Aorta (tissue), 5 donors: ENCODE results near the gene FAM20B. TPM values are rescaled to one million over a fixed set of nuclear protein-coding genes. Genes with fewer than 3 reads are reported as not detected.
A peak's percentile ranks its signal among the peaks of the same experiment; 100 is the strongest.
"Not testable (repeated sequence)": the region's sequence is repeated elsewhere in the genome, so short reads cannot be mapped to it uniquely, and the experiment has no call there.

Experiments used
- ATAC-seq: fragments of 200-7000 bp; cut with Tn5 transposase; one replicate; pipeline ENCODE4 v1.9.1; 2022; ENCODE audit warnings: moderate library complexity; ENCODE audit not compliant: low FRiP score
- DNase-seq, 2 donors: peaks; one replicate each; pipeline ENCODE4 v3.0.0-alpha.2; 2020
- H3K27ac ChIP-seq, 2 donors: one replicate each; pipeline ENCODE4 v1.5.1; 2013; ENCODE audit warnings: low read length in 2 of 2, mild to moderate bottlenecking in 2 of 2, moderate library complexity in 2 of 2, control low read depth in 1 of 2, inconsistent platforms in 1 of 2, low read depth in 1 of 2
- H3K27me3 ChIP-seq, 2 donors: one replicate each; pipeline ENCODE4 v1.6.1; 2013; ENCODE audit warnings: control low read depth in 1 of 2, low read length in 1 of 2, mild to moderate bottlenecking in 1 of 2, moderate library complexity in 1 of 2; ENCODE audit not compliant: insufficient read depth in 2 of 2, control insufficient read depth in 1 of 2
- H3K36me3 ChIP-seq, 2 donors: one replicate each; pipeline ENCODE4 v1.6.1; 2013; ENCODE audit warnings: control low read depth in 1 of 2, low read length in 1 of 2, mild to moderate bottlenecking in 1 of 2; ENCODE audit not compliant: insufficient read depth in 2 of 2, control insufficient read depth in 1 of 2
- H3K4me1 ChIP-seq, 2 donors: one replicate each; pipeline ENCODE4 v1.6.1; 2013; ENCODE audit warnings: low read length in 2 of 2, control low read depth in 1 of 2, mild to moderate bottlenecking in 1 of 2, moderate library complexity in 1 of 2; ENCODE audit not compliant: insufficient read depth in 2 of 2, control insufficient read depth in 1 of 2
- H3K4me3 ChIP-seq, 2 donors: one replicate each; pipeline ENCODE4 v1.5.1; 2013; ENCODE audit warnings: low read length in 2 of 2, control low read depth in 1 of 2, mild to moderate bottlenecking in 1 of 2
- H3K9me3 ChIP-seq: one replicate; pipeline ENCODE4 v1.6.1; 2013; ENCODE audit warnings: mild to moderate bottlenecking, low read length; ENCODE audit not compliant: control insufficient read depth
- WGBS, 2 donors: extraction: QIAGEN DNeasy Blood & Tissue Kit; methylation state at CpG; one replicate each; pipeline ENCODE4 v1.1.7; 2013; 5-methylcytosine and 5-hydroxymethylcytosine counted together
- intact Hi-C, 2 donors: fragments of 100-400 bp; cut with DNase I; formaldehyde crosslinking; loops; one replicate each; pipeline versions ENCODE4 v1.14.2 to v1.15.0; 2022
- polyA plus RNA-seq, 2 donors: library from polyadenylated mRNA; stranded (reverse); fragments of 200-250 nt; gene quantifications; one replicate each; pipeline ENCODE4 v1.2.3, GENCODE V29; 2013
- total RNA-seq, 2 donors: library from RNA; stranded (reverse); fragmentation: NEBNext Ultra II Directional; extraction: Animal tissue kit (Norgen Biotek cat#: 25700); gene quantifications; one replicate each; pipeline ENCODE4 v1.2.1, GENCODE V29; 2021
- donor health status: healthy with polysubstance abuse.
- donor health status: Bipolar disorder and iron deficiency.
- donor health status: DM: no; HTN: no; CAD: no.
- donor health status: DM: no; HTN: no; CAD: no.
- donor health status: DM: yes; HTN: yes; CAD: no.

FAM20B gene
- total and polyA plus RNA-seq, 4 donors: 22.5 to 75.5 (median 39.8) TPM

DNA sequence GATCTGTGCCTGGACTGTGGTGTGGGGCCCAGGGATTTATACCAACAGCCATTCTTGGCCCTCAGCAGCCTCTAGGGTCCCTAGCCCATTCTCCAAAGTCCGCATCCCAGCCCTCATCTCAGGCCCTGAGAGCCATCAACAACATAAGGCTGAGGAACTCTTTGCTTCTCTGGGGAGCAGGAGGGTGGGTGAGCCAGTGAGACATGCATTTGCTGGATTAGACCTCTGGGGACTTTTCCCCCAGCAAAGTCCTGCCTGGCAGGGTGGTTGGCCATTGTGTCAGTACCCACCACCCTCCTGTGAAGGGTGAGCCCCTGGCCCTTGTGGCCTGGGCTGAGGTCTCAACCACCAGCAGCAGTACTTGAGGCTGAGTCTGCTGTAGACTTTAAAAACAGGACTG lies 24.2 kb upstream of the FAM20B start:
- Histone ChIP-seq H3K9me3 (peaks cover 1% of the 10 kb centered on the region), H3K27me3 (no peaks in the 10 kb centered on the region), H3K4me1 (no peaks in the 10 kb centered on the region), H3K36me3 (no peaks in the 10 kb centered on the region), H3K4me3 (no peak overlapping the region), H3K27ac (no peak overlapping the region)
- ATAC-seq (no peak), DNase-seq (no peak)
- intact Hi-C loops: loop anchor here (2.0 to 10.0 kb wide), 5 partner anchors 59 to 461 kb away; no protein-coding TSS in a partner anchor
- 68 to 76% methylated on average over 1 of the region's 1 CpG for WGBS, 2 donors

- not testable (repeated sequence) for ATAC-seq
These were observed 23.6 kb upstream of the FAM20B start for GRCh38 chr1:179002064-179002463.

GRCh38 chr1:179002552-179003345 lies 22.9 kb upstream of the FAM20B start:
- no peak overlapping the region for H3K27ac ChIP-seq

More at GRCh38 chr1:179002064-179002463, 23.6 kb upstream of the FAM20B start:
- 90 to 91% methylated on average over 8 of the region's 8 CpGs for WGBS, 2 donors
- H3K9me3 ChIP-seq, H3K27me3 ChIP-seq, H3K4me1 ChIP-seq, H3K36me3 ChIP-seq, H3K27ac ChIP-seq, H3K4me3 ChIP-seq, DNase-seq: not testable (repeated sequence)
- intact Hi-C loops: loop anchor here (1.0 to 10.0 kb wide), 7 partner anchors 60 to 457 kb away; no protein-coding TSS in a partner anchor

DNA sequence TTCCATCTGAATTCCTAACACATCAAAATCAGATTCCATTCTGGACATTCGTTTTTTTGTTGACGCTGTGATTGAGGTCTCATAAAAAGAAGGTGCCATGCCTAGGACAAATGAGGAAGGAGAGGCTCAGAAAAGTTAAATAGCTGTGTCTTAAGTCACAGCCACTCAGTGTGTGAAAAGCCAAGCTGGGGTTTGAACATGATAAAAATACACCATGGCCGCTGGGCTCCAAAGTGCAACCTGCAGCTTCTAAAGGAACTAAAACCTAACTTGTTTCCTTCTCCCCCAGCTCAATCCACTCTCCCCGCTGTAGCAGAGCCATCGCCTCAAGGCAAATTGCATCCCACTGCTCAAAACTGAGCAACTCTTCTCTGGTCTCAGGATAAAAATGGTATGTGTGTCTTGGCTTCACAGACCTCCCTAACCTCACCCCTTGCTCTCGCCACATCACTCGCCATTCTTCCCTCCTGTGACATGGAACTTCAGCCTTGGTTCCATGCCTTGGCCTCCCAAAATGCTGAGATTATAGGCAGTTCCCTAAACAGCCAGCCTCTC lies 22.1 kb upstream of the FAM20B start:
- ATAC-seq (no peak), DNase-seq (no peak)
- H3K36me3 ChIP-seq: no peaks in the 10 kb centered on the region
- 79 to 80% methylated on average over 7 of the region's 7 CpGs for WGBS, 2 donors
- H3K27ac ChIP-seq: no peak overlapping the region
- no peak overlapping the region for H3K4me3 ChIP-seq
- H3K27me3 ChIP-seq: no peaks in the 10 kb centered on the region
- intact Hi-C loops: loop anchor here (2.0 to 10.0 kb wide), 6 partner anchors 61 to 459 kb away; no protein-coding TSS in a partner anchor
- no peaks in the 10 kb centered on the region for H3K4me1 ChIP-seq
- no peaks in the 10 kb centered on the region for H3K9me3 ChIP-seq

More at GRCh38 chr1:179002552-179003345, 22.9 kb upstream of the FAM20B start:
- Histone ChIP-seq H3K36me3 (no peaks in the 10 kb centered on the region), H3K9me3 (no peaks in the 10 kb centered on the region), H3K4me3 (no peak overlapping the region), H3K27me3 (no peaks in the 10 kb centered on the region), H3K4me1 (no peaks in the 10 kb centered on the region)
- 20 to 22% methylated on average over 20 of the region's 20 CpGs for WGBS, 2 donors
- intact Hi-C loops: loop anchor here (1.0 to 10.0 kb wide), 7 partner anchors 60 to 458 kb away; no protein-coding TSS in a partner anchor
- ATAC-seq: peak; percentile 87
- peak; percentile 75 to 91 for DNase-seq

GRCh38 chr1:179007233-179007632 lies 18.5 kb upstream of the FAM20B start:
- no peaks in the 10 kb centered on the region for H3K4me1 ChIP-seq
- no peak overlapping the region for H3K27ac ChIP-seq
- intact Hi-C loops: loop anchor here in 1 of 2 donors (10.0 kb wide), 1 partner anchor 462 kb away; no protein-coding TSS in a partner anchor
- no peaks in the 10 kb centered on the region for H3K27me3 ChIP-seq
- H3K9me3 ChIP-seq: no peaks in the 10 kb centered on the region
- 85 to 92% methylated on average over 7 of the region's 7 CpGs for WGBS, 2 donors
- H3K36me3 ChIP-seq: no peaks in the 10 kb centered on the region
- DNase-seq (no peak), ATAC-seq (no peak)
- H3K4me3 ChIP-seq: no peak overlapping the region

GRCh38 chr1:179010671-179011070 lies 15.0 kb upstream of the FAM20B start:
- intact Hi-C loops: no loop called here
- Histone ChIP-seq H3K27me3 (no peaks in the 10 kb centered on the region), H3K4me1 (no peaks in the 10 kb centered on the region), H3K4me3 (no peak overlapping the region), H3K27ac (no peak overlapping the region), H3K36me3 (no peaks in the 10 kb centered on the region), H3K9me3 (no peaks in the 10 kb centered on the region)
- DNase-seq (no peak), ATAC-seq (no peak)
- WGBS, 2 donors: 99 to 100% methylated on average over 2 of the region's 2 CpGs

DNA sequence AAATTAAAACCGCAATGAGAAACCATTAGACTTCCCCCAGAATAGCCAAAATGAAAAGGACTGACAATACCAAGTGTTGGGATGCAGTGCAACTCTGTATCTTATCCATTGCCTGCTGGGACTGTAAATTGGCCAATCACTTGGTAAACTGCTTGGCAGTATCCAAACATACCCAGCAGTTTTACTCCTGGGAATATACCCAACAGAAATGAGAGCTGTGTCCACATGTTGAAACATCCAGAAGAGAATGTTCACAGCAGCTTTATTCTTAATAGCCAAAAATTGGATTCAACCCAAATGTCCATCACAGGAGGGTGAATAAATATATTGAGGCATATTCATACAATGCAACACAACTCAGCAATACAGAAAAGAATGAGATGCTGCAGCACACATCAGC lies 13.7 kb upstream of the FAM20B start:
- H3K9me3 ChIP-seq: no peaks in the 10 kb centered on the region
- no peak overlapping the region for H3K27ac ChIP-seq
- ATAC-seq (no peak), DNase-seq (no peak)
- intact Hi-C loops: no loop called here
- H3K36me3 ChIP-seq: no peaks in the 10 kb centered on the region
- WGBS, 2 donors: 28 to 54% methylated on average over 1 of the region's 1 CpG
- no peaks in the 10 kb centered on the region for H3K27me3 ChIP-seq
- H3K4me3 ChIP-seq: no peak overlapping the region
- no peaks in the 10 kb centered on the region for H3K4me1 ChIP-seq

DNA sequence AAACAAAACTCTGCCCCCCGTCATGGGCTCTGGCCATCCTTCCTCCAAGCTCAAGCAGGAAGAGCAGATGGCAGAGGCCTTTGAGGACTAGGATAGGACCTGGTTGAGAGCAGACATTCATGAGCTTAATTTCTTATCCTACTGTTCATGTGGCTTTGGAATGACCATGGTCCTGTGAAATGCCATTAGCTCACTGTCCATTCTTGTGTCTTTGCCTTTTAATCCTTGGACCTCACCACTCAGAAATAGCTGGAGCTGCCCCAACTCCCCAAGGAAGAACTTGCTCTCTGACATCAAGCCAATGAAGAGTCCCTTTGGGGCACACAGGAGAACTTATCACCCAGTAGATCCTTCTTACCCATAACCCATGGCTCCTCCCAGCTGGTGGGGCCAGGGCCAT lies 11.6 kb upstream of the FAM20B start:
- Histone ChIP-seq H3K36me3 (no peaks in the 10 kb centered on the region), H3K4me1 (no peaks in the 10 kb centered on the region), H3K9me3 (no peaks in the 10 kb centered on the region), H3K27ac (no peak overlapping the region), H3K4me3 (no peak overlapping the region), H3K27me3 (no peaks in the 10 kb centered on the region)
- intact Hi-C loops: no loop called here
- DNase-seq: no peak
- no peak for ATAC-seq
- WGBS, 2 donors: 94 to 100% methylated on average over 1 of the region's 1 CpG

DNA sequence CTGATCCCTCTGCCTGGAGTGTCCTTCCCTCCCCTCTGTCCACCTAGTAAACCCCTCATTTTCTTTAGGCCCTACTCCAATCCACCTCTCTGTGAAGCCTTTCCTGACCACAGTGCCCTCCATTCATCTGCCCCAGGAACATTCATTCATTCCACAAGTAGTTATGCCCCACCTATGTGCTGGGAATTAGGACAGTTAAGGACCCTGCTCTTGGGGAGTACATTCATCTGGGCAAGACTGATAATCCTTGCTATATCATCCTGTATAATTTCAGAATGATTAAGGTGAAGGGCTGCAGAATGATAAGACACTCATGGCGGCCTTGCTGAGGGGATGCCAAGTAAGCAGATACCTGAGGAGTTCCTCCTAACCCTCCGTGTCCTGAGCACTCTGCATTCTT lies 10.3 kb upstream of the FAM20B start:
- DNase-seq (no peak), ATAC-seq (no peak)
- Histone ChIP-seq H3K9me3 (no peaks in the 10 kb centered on the region), H3K27me3 (no peaks in the 10 kb centered on the region), H3K4me1 (no peaks in the 10 kb centered on the region), H3K4me3 (no peak overlapping the region), H3K27ac (no peak overlapping the region), H3K36me3 (no peaks in the 10 kb centered on the region)
- intact Hi-C loops: no loop called here
- 93 to 100% methylated on average over 2 of the region's 2 CpGs for WGBS, 2 donors
